Measurements from ENCODE around the gene SAPCD2.
A peak's percentile ranks its signal among the peaks of the same experiment; 100 is the strongest.

SAPCD2 gene

GRCh38 chr9:137107312-137107921, 37.1 kb upstream of the SAPCD2 start:
- DNase-seq (ENCODE audit: low read depth, low spot score): no peak

- DNase-seq (ENCODE audit: low read depth, low spot score): no peak
Measured at GRCh38 chr9:137106662-137107250, 36.4 kb upstream of the SAPCD2 start.

- no peak for DNase-seq (ENCODE audit: low read depth, low spot score)
Measured at GRCh38 chr9:137105814-137106661, 35.7 kb upstream of the SAPCD2 start.

GRCh38 chr9:137103206-137103999, 33.0 kb upstream of the SAPCD2 start:
- DNase-seq (ENCODE audit: low read depth, low spot score): no peak

GRCh38 chr9:137099231-137099630, 28.9 kb upstream of the SAPCD2 start:
- no peak for DNase-seq (ENCODE audit: low read depth, low spot score)

GRCh38 chr9:137097761-137098462, 27.6 kb upstream of the SAPCD2 start:
- no peak for DNase-seq (ENCODE audit: low read depth, low spot score)

GRCh38 chr9:137096785-137097546, 26.6 kb upstream of the SAPCD2 start:
- no peak for DNase-seq (ENCODE audit: low read depth, low spot score)

GRCh38 chr9:137095664-137096517, 25.5 kb upstream of the SAPCD2 start:
- no peak for DNase-seq (ENCODE audit: low read depth, low spot score)

- DNase-seq (ENCODE audit: low read depth, low spot score): no peak
Measured at GRCh38 chr9:137089232-137089947, 19.0 kb upstream of the SAPCD2 start.

- DNase-seq (ENCODE audit: low read depth, low spot score): no peak
Measured at GRCh38 chr9:137088121-137088520, 17.8 kb upstream of the SAPCD2 start.

GRCh38 chr9:137087409-137087925, 17.1 kb upstream of the SAPCD2 start:
- DNase-seq (ENCODE audit: low read depth, low spot score): no peak

GRCh38 chr9:137086531-137087408, 16.4 kb upstream of the SAPCD2 start, which contains the start of gene MAN1B1:
MAN1B1 (plus strand) TSS chr9:137086985; CDS start chr9:137087000, 15 bp downstream.
- peak; percentile 94 for DNase-seq (ENCODE audit: low read depth, low spot score)

GRCh38 chr9:137085920-137086530, 15.7 kb upstream of the SAPCD2 start:
- DNase-seq (ENCODE audit: low read depth, low spot score): no peak

- DNase-seq (ENCODE audit: low read depth, low spot score): no peak
Measured at GRCh38 chr9:137084526-137084925, 14.2 kb upstream of the SAPCD2 start.

- DNase-seq (ENCODE audit: low read depth, low spot score): peak; percentile 89
Measured at GRCh38 chr9:137083394-137084004, 13.1 kb upstream of the SAPCD2 start.

GRCh38 chr9:137082925-137083290, 12.6 kb upstream of the SAPCD2 start:
- no peak for DNase-seq (ENCODE audit: low read depth, low spot score)
